Adipocyte (in vitro differentiated cells): ENCODE results near the gene FSTL5.

Source experiments
- DNase-seq: peaks from one replicate; pipeline ENCODE4 v3.0.0-alpha.2; 2015; ENCODE audit warnings: low read depth
- H3K27me3 ChIP-seq: replicated peaks from 2 replicates; pipeline ENCODE4 v1.7.0; 2013; ENCODE audit warnings: mild to moderate bottlenecking, low read length, moderate library complexity; ENCODE audit not compliant: control insufficient read depth, insufficient read depth
- H3K36me3 ChIP-seq: 2 replicates; pipeline ENCODE4 v1.7.0; 2013; ENCODE audit warnings: low read length, mild to moderate bottlenecking, moderate library complexity; ENCODE audit not compliant: control insufficient read depth, insufficient read depth, severe bottlenecking
- H3K4me1 ChIP-seq: 2 replicates; pipeline ENCODE4 v1.7.0; 2013; ENCODE audit warnings: mild to moderate bottlenecking, low read length, moderate library complexity; ENCODE audit not compliant: control insufficient read depth, insufficient read depth
- H3K4me3 ChIP-seq: 2 replicates; pipeline ENCODE4 v1.7.0; 2013; ENCODE audit warnings: mild to moderate bottlenecking, low read length, moderate library complexity
- H3K9ac ChIP-seq: 2 replicates; pipeline ENCODE4 v1.7.0; 2013; ENCODE audit warnings: mild to moderate bottlenecking, low read length, moderate library complexity
- H3K9me3 ChIP-seq: 2 replicates; pipeline ENCODE4 v1.7.0; 2013; ENCODE audit warnings: mild to moderate bottlenecking, low read length, moderate library complexity; ENCODE audit not compliant: control insufficient read depth

Gene FSTL5

DNA sequence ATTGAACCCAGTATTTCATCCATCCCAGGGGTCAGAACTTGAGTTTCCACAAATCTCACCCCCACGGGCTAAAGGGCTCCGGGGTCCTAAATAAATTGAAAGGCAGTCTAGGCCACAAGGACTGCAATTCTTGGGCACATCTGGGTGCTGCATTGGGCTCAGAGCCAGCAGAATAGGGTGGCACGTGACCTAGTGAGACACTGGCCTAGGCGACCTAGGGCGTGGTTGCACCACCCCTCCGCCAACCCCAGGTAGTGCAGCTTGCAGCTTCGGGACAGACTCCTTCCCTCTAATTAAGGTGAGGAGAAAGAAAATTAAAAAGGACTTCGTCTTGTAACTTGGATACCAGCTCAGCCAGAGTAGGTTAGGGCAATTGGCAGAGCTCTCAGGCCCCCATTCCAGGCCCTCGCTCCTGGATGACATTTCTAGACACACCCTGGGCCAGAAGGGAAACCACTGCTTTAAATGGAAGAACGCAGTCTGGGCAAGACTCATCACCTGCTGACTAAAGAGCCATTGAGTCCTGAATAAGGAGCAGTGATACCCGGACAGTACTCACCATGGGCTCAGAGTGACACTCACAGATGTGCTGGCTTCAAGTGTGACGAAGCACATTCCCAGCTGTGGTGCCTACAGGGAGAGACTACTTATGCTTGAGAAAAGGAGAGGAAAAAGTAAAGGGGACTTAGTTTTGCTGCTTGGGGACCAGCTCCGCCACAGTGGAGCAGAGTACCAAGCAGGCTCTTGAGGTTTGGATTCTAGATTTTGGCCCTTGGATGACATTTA, 735.4 kb downstream of the FSTL5 start:
- no peak for DNase-seq

DNA sequence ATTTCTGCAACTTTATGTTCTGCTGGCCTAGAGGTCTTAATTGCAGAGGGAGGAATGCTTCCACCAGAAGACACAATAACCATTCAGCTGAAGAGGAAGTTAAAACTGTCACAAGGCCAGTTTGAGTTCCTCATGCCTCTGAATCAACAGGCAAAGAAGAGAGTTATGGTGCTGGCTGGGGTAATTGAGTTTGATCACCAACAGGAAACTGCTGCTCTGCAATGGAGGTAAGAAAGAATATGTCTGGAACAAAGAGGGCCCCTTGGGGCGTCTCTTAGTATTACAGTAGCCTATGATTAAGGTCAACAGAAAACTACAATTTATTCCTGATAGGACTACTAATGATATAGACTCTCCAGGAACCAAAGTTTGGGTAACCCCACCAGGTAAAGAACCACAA, 744.0 kb downstream of the FSTL5 start:
- H3K4me3 ChIP-seq = no peak overlapping the region
- no peaks in the 10 kb centered on the region for H3K9me3 ChIP-seq
- H3K27me3 ChIP-seq = no peaks in the 10 kb centered on the region
- no peak for DNase-seq
- H3K36me3 ChIP-seq = no peaks in the 10 kb centered on the region
- H3K9ac ChIP-seq = no peak overlapping the region
- H3K4me1 ChIP-seq = no peaks in the 10 kb centered on the region

More for the DNA sequence above, 735.4 kb downstream of the FSTL5 start:
- H3K4me1 ChIP-seq = no peaks in the 10 kb centered on the region
- no peak overlapping the region for H3K9ac ChIP-seq
- H3K4me3 ChIP-seq = no peak overlapping the region
- no peaks in the 10 kb centered on the region for H3K36me3 ChIP-seq
- no peaks in the 10 kb centered on the region for H3K9me3 ChIP-seq
- H3K27me3 ChIP-seq = no peaks in the 10 kb centered on the region

DNA sequence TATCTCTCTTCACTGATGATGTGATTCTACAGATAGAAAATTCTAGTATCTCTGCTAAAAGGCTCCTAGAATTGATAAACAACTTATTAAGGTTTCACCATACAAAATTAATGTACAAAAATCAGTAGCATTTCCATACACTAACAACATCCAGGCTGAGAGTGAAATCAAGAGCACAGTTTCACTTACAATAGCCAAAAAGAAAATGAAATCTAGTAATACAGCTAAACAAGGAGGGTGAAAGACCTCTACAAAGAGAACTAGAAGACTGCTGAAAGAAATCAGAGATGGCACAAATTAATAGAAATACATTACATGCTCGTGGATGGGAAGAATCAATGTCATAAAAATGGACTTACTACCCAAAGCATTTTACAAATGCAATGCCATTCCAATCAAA, 751.9 kb downstream of the FSTL5 start:
- Histone ChIP-seq H3K36me3 (no peaks in the 10 kb centered on the region), H3K4me3 (no peak overlapping the region), H3K9ac (no peak overlapping the region), H3K4me1 (no peaks in the 10 kb centered on the region), H3K9me3 (no peaks in the 10 kb centered on the region), H3K27me3 (no peaks in the 10 kb centered on the region)
- DNase-seq = no peak

DNA sequence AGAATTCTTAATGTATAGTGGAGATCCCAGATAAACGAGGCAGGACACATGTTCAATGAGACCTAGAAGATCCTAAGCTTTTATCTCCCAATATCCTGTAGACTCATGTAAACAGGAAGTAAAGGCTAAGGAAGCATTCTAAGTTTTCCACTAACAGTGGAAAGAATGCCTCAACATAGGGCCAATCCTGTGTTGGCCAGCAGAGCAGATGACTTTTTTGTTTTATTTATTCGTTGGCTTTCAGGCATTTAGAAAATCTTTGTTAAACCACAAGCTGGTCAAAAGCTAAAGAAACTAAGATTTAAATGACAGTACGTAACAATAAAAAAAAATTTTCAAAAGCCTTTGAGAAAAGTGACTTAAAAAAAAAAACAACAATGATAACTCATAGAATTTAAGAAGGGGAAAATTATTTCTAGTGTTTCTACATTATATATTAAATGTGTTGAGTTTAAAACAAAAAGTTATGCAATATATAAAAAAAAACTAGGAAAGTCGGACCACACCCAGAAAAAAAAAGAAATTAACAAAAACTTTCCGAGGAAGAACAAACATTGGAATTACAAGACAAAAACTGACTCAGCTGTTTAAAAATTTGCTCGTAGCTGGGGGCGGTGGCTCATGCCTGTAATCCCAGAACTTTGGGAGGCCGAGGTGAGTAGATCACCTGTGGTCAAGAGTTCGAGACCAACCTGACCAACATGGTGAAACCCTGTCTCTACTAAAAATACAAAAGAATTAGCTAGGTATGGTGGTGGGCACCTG, 759.3 kb downstream of the FSTL5 start:
- H3K27me3 ChIP-seq = no peaks in the 10 kb centered on the region
- no peak overlapping the region for H3K4me3 ChIP-seq
- H3K36me3 ChIP-seq = no peaks in the 10 kb centered on the region
- H3K9ac ChIP-seq = no peak overlapping the region
- DNase-seq = no peak
- no peaks in the 10 kb centered on the region for H3K4me1 ChIP-seq
- H3K9me3 ChIP-seq = peaks cover 3% of the 10 kb centered on the region

DNA sequence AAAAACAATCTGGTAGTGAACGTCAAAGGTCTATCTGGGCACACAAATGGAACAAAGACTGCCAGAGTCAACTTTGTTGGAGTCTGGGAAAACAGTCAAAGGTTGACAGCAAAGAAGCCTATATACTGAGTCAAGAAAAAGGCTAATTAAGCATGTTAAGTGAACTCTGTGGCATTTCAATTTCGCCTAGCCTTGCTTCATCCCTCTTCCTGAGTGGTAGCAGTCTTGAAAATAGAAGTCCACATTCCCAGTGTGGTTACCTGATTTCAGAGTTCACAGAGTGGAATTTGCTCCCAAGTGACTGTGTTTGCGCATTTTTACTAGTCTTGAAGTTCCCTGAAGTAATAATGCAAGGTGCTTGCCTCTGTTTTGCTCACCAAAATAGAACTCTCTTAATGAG, 760.0 kb downstream of the FSTL5 start:
- H3K9ac ChIP-seq = no peak overlapping the region
- peaks cover 3% of the 10 kb centered on the region for H3K9me3 ChIP-seq
- H3K4me3 ChIP-seq = no peak overlapping the region
- H3K4me1 ChIP-seq = no peaks in the 10 kb centered on the region
- H3K36me3 ChIP-seq = no peaks in the 10 kb centered on the region
- no peaks in the 10 kb centered on the region for H3K27me3 ChIP-seq
- no peak for DNase-seq

- H3K4me1 ChIP-seq = no peaks in the 10 kb centered on the region
- no peaks in the 10 kb centered on the region for H3K36me3 ChIP-seq
- no peaks in the 10 kb centered on the region for H3K9me3 ChIP-seq
- H3K9ac ChIP-seq = no peak overlapping the region
- no peaks in the 10 kb centered on the region for H3K27me3 ChIP-seq
- no peak overlapping the region for H3K4me3 ChIP-seq
- no peak for DNase-seq
Observed at GRCh38 chr4:161393602-161394001, 770.2 kb downstream of the FSTL5 start.

- no peak for DNase-seq
- Histone ChIP-seq H3K9ac (no peak overlapping the region), H3K4me3 (no peak overlapping the region), H3K9me3 (no peaks in the 10 kb centered on the region), H3K4me1 (no peaks in the 10 kb centered on the region), H3K36me3 (no peaks in the 10 kb centered on the region), H3K27me3 (no peaks in the 10 kb centered on the region)
Observed at GRCh38 chr4:161382655-161383054, 781.1 kb downstream of the FSTL5 start.

GRCh38 chr4:161376275-161376674, 787.5 kb downstream of the FSTL5 start:
- no peaks in the 10 kb centered on the region for H3K36me3 ChIP-seq
- no peak overlapping the region for H3K9ac ChIP-seq
- peak; percentile 10 for DNase-seq
- H3K4me1 ChIP-seq = no peaks in the 10 kb centered on the region
- no peaks in the 10 kb centered on the region for H3K27me3 ChIP-seq
- H3K4me3 ChIP-seq = no peak overlapping the region
- peaks cover 5% of the 10 kb centered on the region for H3K9me3 ChIP-seq

- DNase-seq = no peak
- Histone ChIP-seq H3K9ac (no peak overlapping the region), H3K4me3 (no peak overlapping the region), H3K4me1 (no peaks in the 10 kb centered on the region), H3K9me3 (peaks cover 3% of the 10 kb centered on the region), H3K36me3 (no peaks in the 10 kb centered on the region), H3K27me3 (no peaks in the 10 kb centered on the region)
Observed at GRCh38 chr4:161364681-161365080, 799.1 kb downstream of the FSTL5 start.

DNA sequence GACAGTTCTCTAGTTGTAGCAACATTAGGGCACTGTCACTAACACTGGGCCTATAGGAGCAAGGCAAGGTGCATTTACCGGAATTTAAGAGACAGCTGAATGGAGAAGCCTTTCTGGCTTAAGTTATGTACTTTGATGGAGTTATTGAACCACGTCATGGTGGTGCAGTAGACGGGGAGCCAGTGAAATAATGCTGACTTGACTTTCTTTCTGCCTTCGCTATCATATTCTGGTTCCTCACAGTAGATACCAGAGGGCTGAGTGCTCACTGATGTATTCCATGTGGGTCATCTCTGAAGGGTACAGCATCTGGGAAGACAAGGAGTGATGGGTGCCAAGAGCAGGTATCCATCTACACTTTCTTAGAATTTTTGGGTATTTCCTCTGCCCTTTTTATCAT, 802.8 kb downstream of the FSTL5 start:
- no peak overlapping the region for H3K4me3 ChIP-seq
- H3K9me3 ChIP-seq = no peaks in the 10 kb centered on the region
- H3K9ac ChIP-seq = no peak overlapping the region
- H3K36me3 ChIP-seq = no peaks in the 10 kb centered on the region
- DNase-seq = no peak
- no peaks in the 10 kb centered on the region for H3K27me3 ChIP-seq
- no peaks in the 10 kb centered on the region for H3K4me1 ChIP-seq

DNA sequence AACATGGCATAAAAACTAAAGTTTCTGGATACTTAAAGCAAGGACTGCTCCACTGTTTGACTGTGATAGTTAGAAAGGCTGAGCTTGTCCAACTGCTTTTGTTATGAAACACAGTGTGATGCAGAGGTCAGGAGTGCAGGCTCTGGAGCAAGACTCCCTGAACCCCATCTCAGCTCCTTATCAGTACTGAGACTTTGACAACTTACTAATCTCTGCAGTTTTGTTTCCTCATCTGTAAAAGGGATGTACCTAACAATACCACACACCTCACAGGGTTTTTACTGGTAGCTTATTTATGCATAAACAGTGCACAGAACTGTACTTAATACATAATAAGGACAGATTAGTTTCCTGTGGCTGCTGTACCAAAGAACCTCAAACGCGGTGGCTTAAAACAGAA, 804.3 kb downstream of the FSTL5 start:
- H3K9ac ChIP-seq = no peak overlapping the region
- H3K27me3 ChIP-seq = no peaks in the 10 kb centered on the region
- no peak overlapping the region for H3K4me3 ChIP-seq
- H3K4me1 ChIP-seq = no peaks in the 10 kb centered on the region
- DNase-seq = no peak
- no peaks in the 10 kb centered on the region for H3K36me3 ChIP-seq
- no peaks in the 10 kb centered on the region for H3K9me3 ChIP-seq
